HEK293 (cell line): ENCODE data around the gene CFAP157.
A peak's percentile ranks its signal among the peaks of the same experiment; 100 is the strongest.

ENCODE experiments used
- CTCF ChIA-PET: fragments of 350-600 bp; formaldehyde crosslinking; extraction: SDS; loops from one replicate; lab custom pipeline; 2021; ENCODE audit warnings: antibody characterized with exemption; lab: Yijun Ruan, JAX
- POLR2A ChIA-PET: fragments of 300-600 bp; formaldehyde crosslinking; extraction: SDS; loops from one replicate; lab custom pipeline; 2020; ENCODE audit warnings: antibody characterized with exemption, inconsistent platforms; lab: Yijun Ruan, JAX
- H3K27ac ChIP-seq: fragments of 200-500 bp; sonication (Bioruptor generic); 2 replicates; pipeline ENCODE4 v1.5.1; 2014; ENCODE audit warnings: low read depth, low read length, control low read depth, inconsistent platforms; ENCODE audit errors: extremely low read depth
- H3K36me3 ChIP-seq, 2 experiments: fragments of 200-500 bp in 1 of 2; sonication (Bioruptor generic) in 1 of 2; 1 replicate in 1 of 2; 2 replicates in 1 of 2; pipeline ENCODE4 v1.5.1; 2014 to 2017; ENCODE audit warnings: inconsistent platforms in 2 of 2, low read length in 2 of 2; ENCODE audit not compliant: control insufficient read depth in 2 of 2, insufficient read depth in 1 of 2
- H3K4me1 ChIP-seq: fragments of 200-500 bp; sonication (Bioruptor generic); 2 replicates; pipeline ENCODE4 v1.5.1; 2014; ENCODE audit warnings: mild to moderate bottlenecking, low read length, inconsistent platforms; ENCODE audit not compliant: control insufficient read depth, insufficient read depth
- H3K4me3 ChIP-seq: 2 replicates; pipeline ENCODE4 v1.5.1; 2011; ENCODE audit warnings: low read depth, mild to moderate bottlenecking, control low read depth, low read length, moderate library complexity
- H3K9me3 ChIP-seq: fragments of 200-500 bp; sonication (Bioruptor generic); 2 replicates; pipeline ENCODE4 v1.5.1; 2014; ENCODE audit warnings: low read depth, low read length, inconsistent platforms; ENCODE audit not compliant: control insufficient read depth, insufficient read depth
- FEZF1 ChIP-seq: fragments of 450-650 bp; formaldehyde crosslinking; IDR thresholded peaks from 2 replicates; pipeline ENCODE4 v1.5.1; 2016; ENCODE audit warnings: missing biosample characterization, missing genetic modification characterization
- GLIS1 ChIP-seq: fragments of 450-650 bp; formaldehyde crosslinking; IDR thresholded peaks from 2 replicates; pipeline ENCODE4 v1.5.1; 2016; ENCODE audit warnings: missing biosample characterization, missing genetic modification characterization
- HOXD13 ChIP-seq: sonication (generic); formaldehyde crosslinking; IDR thresholded peaks from 2 replicates; pipeline ENCODE4 v1.8.0; 2022; ENCODE audit warnings: missing genetic modification reagents, borderline replicate concordance
- KLF17 ChIP-seq: fragments of 450-650 bp; formaldehyde crosslinking; IDR thresholded peaks from 2 replicates; pipeline ENCODE4 v1.5.1; 2016; ENCODE audit warnings: missing biosample characterization, missing genetic modification characterization
- ZBTB17 ChIP-seq: fragments of 450-650 bp; formaldehyde crosslinking; IDR thresholded peaks from 2 replicates; pipeline ENCODE4 v1.5.1; 2016; ENCODE audit warnings: missing biosample characterization, missing genetic modification characterization
- ZBTB20 ChIP-seq: fragments of 450-650 bp; formaldehyde crosslinking; IDR thresholded peaks from 2 replicates; pipeline ENCODE4 v1.5.1; 2016; ENCODE audit warnings: missing biosample characterization, missing genetic modification characterization
- ZFP69B ChIP-seq: fragments of 450-650 bp; formaldehyde crosslinking; IDR thresholded peaks from 2 replicates; pipeline ENCODE4 v1.5.1; 2016; ENCODE audit warnings: missing biosample characterization, missing genetic modification characterization
- ZIC2 ChIP-seq: fragments of 450-650 bp; formaldehyde crosslinking; IDR thresholded peaks from 2 replicates; pipeline ENCODE4 v1.5.1; 2016; ENCODE audit warnings: missing biosample characterization, missing genetic modification characterization
- ZNF112 ChIP-seq: fragments of 450-650 bp; formaldehyde crosslinking; IDR thresholded peaks from 2 replicates; pipeline ENCODE4 v1.5.0; 2017; ENCODE audit warnings: missing biosample characterization, missing genetic modification characterization
- ZNF169 ChIP-seq: fragments of 450-650 bp; formaldehyde crosslinking; IDR thresholded peaks from 2 replicates; pipeline ENCODE4 v1.5.1; 2016; ENCODE audit warnings: missing biosample characterization, missing genetic modification characterization
- ZNF184 ChIP-seq: fragments of 450-650 bp; IDR thresholded peaks from 2 replicates; pipeline ENCODE4 v1.5.1; 2018; ENCODE audit warnings: missing biosample characterization, mild to moderate bottlenecking, missing genetic modification characterization
- ZNF37A ChIP-seq: fragments of 450-650 bp; IDR thresholded peaks from 2 replicates; pipeline ENCODE4 v1.5.1; 2018; ENCODE audit warnings: missing biosample characterization, missing genetic modification characterization
- ZNF473 ChIP-seq: fragments of 450-650 bp; formaldehyde crosslinking; IDR thresholded peaks from 2 replicates; pipeline ENCODE4 v1.5.1; 2017; ENCODE audit warnings: missing biosample characterization, missing genetic modification characterization
- ZNF560 ChIP-seq: fragments of 450-650 bp; formaldehyde crosslinking; IDR thresholded peaks from 2 replicates; pipeline ENCODE4 v1.5.1; 2017; ENCODE audit warnings: missing biosample characterization, missing genetic modification characterization, borderline replicate concordance
- ZNF580 ChIP-seq: fragments of 450-650 bp; formaldehyde crosslinking; IDR thresholded peaks from 2 replicates; pipeline ENCODE4 v1.5.1; 2016; ENCODE audit warnings: missing biosample characterization, missing genetic modification characterization
- ZNF777 ChIP-seq: fragments of 450-650 bp; formaldehyde crosslinking; IDR thresholded peaks from 2 replicates; pipeline ENCODE4 v1.5.1; 2017; ENCODE audit warnings: missing biosample characterization, missing genetic modification characterization, borderline replicate concordance
- ZNF843 ChIP-seq: fragments of 450-650 bp; formaldehyde crosslinking; IDR thresholded peaks from 2 replicates; pipeline ENCODE4 v1.5.1; 2016; ENCODE audit warnings: missing biosample characterization, missing genetic modification characterization
- TF ChIP-seq, protein P1 (sequence below): fragments of 450-650 bp; formaldehyde crosslinking; IDR thresholded peaks from 2 replicates; pipeline ENCODE4 v1.5.1; 2016; ENCODE audit warnings: missing biosample characterization, missing genetic modification characterization
- TF ChIP-seq, protein P2 (sequence below): fragments of 450-650 bp; formaldehyde crosslinking; IDR thresholded peaks from 2 replicates; pipeline ENCODE4 v1.5.1; 2016; ENCODE audit warnings: missing biosample characterization, missing genetic modification characterization

The CFAP157 gene

DNA sequence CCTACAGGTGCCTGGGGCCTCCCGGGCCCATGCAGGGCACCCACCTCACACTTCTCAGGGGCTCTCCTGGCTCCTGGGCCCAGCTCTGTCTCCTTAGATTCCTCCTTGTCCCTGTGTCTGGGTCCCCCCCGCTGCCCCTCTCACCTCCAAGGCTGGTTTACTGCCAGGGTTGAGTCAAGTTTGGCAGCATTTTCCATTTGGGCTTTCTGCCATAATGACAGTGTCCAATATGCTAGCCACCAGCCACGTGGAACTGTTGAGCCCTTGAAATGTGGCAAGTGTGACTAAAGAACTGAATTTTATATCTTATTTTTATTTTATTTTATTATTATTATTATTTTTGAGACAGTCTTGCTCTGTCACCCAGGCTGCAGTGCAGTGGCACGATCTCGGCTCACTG is 11.0 kb downstream of the CFAP157 start:
- Histone ChIP-seq H3K9me3 (no peaks in the 10 kb centered on the region), H3K4me1 (no peaks in the 10 kb centered on the region), H3K27ac (no peak overlapping the region), H3K4me3 (no peak overlapping the region), H3K36me3 (no peaks in the 10 kb centered on the region)
- POLR2A ChIA-PET: interaction anchor here (1.3 kb wide), 1 partner anchor 17 kb away, joined by 3 read pairs; the partner anchor contains the start of gene TOR2A
- TF ChIP-seq ZFP69B (no peak), HOXD13 (CRISPR knock-in tag) (no peak), ZNF580 (tag by site-specific recombination) (no peak), ZNF37A (tag by site-specific recombination) (no peak), ZNF843 (tag by site-specific recombination) (no peak), ZNF777 (tag by site-specific recombination) (no peak), ZNF169 (tag by site-specific recombination) (no peak), KLF17 (tag by site-specific recombination) (no peak), ZBTB17 (tag by site-specific recombination) (no peak), ZNF473 (tag by site-specific recombination) (no peak), ZNF560 (no peak), FEZF1 (tag by site-specific recombination) (no peak), ZBTB20 (tag by site-specific recombination) (no peak), ZNF112 (tag by site-specific recombination) (no peak)
- TF ChIP-seq, protein P1, sequence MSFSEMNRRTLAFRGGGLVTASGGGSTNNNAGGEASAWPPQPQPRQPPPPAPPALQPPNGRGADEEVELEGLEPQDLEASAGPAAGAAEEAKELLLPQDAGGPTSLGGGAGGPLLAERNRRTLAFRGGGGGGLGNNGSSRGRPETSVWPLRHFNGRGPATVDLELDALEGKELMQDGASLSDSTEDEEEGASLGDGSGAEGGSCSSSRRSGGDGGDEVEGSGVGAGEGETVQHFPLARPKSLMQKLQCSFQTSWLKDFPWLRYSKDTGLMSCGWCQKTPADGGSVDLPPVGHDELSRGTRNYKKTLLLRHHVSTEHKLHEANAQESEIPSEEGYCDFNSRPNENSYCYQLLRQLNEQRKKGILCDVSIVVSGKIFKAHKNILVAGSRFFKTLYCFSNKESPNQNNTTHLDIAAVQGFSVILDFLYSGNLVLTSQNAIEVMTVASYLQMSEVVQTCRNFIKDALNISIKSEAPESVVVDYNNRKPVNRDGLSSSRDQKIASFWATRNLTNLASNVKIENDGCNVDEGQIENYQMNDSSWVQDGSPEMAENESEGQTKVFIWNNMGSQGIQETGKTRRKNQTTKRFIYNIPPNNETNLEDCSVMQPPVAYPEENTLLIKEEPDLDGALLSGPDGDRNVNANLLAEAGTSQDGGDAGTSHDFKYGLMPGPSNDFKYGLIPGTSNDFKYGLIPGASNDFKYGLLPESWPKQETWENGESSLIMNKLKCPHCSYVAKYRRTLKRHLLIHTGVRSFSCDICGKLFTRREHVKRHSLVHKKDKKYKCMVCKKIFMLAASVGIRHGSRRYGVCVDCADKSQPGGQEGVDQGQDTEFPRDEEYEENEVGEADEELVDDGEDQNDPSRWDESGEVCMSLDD: no peak
- TF ChIP-seq, protein P2, sequence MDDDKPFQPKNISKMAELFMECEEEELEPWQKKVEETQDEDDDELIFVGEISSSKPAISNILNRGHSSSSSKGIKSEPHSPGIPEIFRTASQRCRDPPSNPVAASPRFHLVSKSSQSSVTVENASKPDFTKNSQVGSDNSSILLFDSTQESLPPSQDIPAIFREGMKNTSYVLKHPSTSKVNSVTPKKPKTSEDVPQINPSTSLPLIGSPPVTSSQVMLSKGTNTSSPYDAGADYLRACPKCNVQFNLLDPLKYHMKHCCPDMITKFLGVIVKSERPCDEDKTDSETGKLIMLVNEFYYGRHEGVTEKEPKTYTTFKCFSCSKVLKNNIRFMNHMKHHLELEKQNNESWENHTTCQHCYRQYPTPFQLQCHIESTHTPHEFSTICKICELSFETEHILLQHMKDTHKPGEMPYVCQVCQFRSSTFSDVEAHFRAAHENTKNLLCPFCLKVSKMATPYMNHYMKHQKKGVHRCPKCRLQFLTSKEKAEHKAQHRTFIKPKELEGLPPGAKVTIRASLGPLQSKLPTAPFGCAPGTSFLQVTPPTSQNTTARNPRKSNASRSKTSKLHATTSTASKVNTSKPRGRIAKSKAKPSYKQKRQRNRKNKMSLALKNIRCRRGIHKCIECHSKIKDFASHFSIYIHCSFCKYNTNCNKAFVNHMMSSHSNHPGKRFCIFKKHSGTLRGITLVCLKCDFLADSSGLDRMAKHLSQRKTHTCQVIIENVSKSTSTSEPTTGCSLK (tag by site-specific recombination): no peak
- CTCF ChIA-PET: interaction anchor here (1.1 kb wide), 1 partner anchor 17 kb away, joined by 5 read pairs; the partner anchor contains the start of gene TOR2A

DNA sequence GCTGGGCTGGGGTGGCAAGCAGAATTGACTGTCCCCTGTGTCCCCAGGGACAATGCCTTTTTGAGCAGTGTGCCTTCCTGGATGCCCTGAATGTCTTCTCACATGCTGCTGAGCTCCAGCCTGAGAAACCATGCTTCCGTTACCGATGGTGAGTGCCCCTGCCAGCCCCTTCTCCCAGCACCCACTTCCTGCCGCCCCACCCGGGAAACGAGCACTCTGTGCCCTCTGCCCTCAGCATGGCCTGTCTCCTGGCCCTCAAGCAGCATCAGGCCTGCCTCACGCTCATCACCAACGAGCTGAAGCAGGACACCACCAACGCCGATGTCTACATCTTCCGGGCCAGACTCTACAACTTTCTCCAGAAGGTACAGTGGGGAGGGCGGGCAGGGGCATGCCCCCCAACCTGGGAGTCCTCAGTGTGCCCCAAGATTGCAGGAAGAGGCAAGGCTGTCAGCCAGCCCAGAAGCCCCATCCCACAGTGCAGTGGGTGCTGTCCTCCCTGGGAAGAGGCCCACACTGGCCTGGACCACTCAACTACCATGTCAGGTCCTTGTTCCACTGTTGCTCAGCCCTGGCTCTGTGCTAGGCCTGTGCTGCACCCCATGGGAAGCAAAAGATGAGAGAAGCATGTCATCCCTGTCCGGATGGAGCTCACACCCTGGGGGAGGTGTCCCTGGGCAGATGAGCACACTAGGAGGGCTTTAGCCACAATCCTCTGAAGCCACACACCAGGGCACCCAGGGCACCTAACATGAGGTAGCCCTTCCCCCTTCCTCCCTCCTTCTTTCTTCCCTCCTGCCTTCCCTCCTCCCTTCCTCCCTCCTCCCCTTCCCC is 13.5 kb downstream of the CFAP157 start:
- Histone ChIP-seq H3K4me1 (no peaks in the 10 kb centered on the region), H3K9me3 (no peaks in the 10 kb centered on the region), H3K4me3 (no peak overlapping the region), H3K36me3 (no peaks in the 10 kb centered on the region), H3K27ac (no peak overlapping the region)
- CTCF ChIA-PET: interaction anchor here (0.6 kb wide), 1 partner anchor 130 kb away, joined by 3 read pairs; no protein-coding TSS in a partner anchor
- POLR2A ChIA-PET: no interaction called here
- TF ChIP-seq ZIC2 (tag by site-specific recombination): 0 out of 2 replicates have a peak, but pooled peaks have one; percentile 8
- peak; percentile 88 for TF ChIP-seq GLIS1
- TF ChIP-seq ZNF184 (tag by site-specific recombination): no peak
